Mucosa of descending colon (tissue), 3 donors: Measurements from ENCODE around the gene CAPG. TPM values are rescaled to one million over a fixed set of nuclear protein-coding genes. Genes with fewer than 3 reads are reported as not detected.
A peak's percentile ranks its signal among the peaks of the same experiment; 100 is the strongest.

ENCODE experiments used
- ATAC-seq: fragments of 200-7000 bp; cut with Tn5 transposase; one replicate; pipeline ENCODE4 v1.9.1; 2020; ENCODE audit warnings: mild to moderate bottlenecking, moderate library complexity
- DNase-seq, 3 donors: peaks; one replicate each; pipeline ENCODE4 v3.0.0-alpha.2; 2020
- H3K36me3 ChIP-seq: fragments of 200-600 bp; one replicate; pipeline ENCODE4 v1.8.0; 2021; ENCODE audit warnings: low read depth, mild to moderate bottlenecking
- H3K4me1 ChIP-seq: fragments of 200-600 bp; one replicate; pipeline ENCODE4 v1.8.0; 2021; ENCODE audit warnings: low read depth, mild to moderate bottlenecking
- H3K4me3 ChIP-seq: fragments of 200-600 bp; one replicate; pipeline ENCODE4 v1.8.0; 2021; ENCODE audit warnings: mild to moderate bottlenecking
- H3K9me3 ChIP-seq: fragments of 200-600 bp; one replicate; pipeline ENCODE4 v1.8.0; 2021; ENCODE audit warnings: mild to moderate bottlenecking
- intact Hi-C, 2 donors: fragments of 100-400 bp; cut with DNase I in 1 of 2; cut with micrococcal nuclease in 1 of 2; formaldehyde crosslinking; loops; one replicate each; pipeline versions ENCODE4 v1.11.0 to v1.11.1; 2022; cut with DNase I, micrococcal nuclease
- long read RNA-seq, 2 donors: library from polyadenylated mRNA; unstranded; transcript quantifications; one replicate each; pipeline ENCODE4 v2.0.0, GENCODE V29; 2019 to 2021
- total RNA-seq, 3 donors: library from RNA; stranded (reverse); fragmentation: NEBNext Ultra II Directional in 2 of 3; extraction: Animal tissue kit (Norgen Biotek cat#: 25700) in 2 of 3; gene quantifications; one replicate each; pipeline versions ENCODE4 v1.2.1 to v1.2.4, GENCODE V29; 2021 to 2023
- TF ChIP-seq, protein P1 (sequence below): fragments of 200-600 bp; IDR thresholded peaks from one replicate; pipeline ENCODE4 v1.8.0; 2022; ENCODE audit warnings: antibody characterized with exemption, mild to moderate bottlenecking
- donor health status: DM: no; HTN: no; CAD: no; lungs with moderate emphysema.
- donor health status: DM: no; HTN: no; CAD: no.
- donor health status: DM: no; HTN: yes; CAD: no.

Gene CAPG, protein sequence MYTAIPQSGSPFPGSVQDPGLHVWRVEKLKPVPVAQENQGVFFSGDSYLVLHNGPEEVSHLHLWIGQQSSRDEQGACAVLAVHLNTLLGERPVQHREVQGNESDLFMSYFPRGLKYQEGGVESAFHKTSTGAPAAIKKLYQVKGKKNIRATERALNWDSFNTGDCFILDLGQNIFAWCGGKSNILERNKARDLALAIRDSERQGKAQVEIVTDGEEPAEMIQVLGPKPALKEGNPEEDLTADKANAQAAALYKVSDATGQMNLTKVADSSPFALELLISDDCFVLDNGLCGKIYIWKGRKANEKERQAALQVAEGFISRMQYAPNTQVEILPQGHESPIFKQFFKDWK
- 100 to 1,000 TPM in 1 of 3 donors, 10 to 100 TPM in 2; 46.3 to 103 (median 71.2) TPM for total RNA-seq
- long read RNA-seq, donor 1, transcript CAPG-201 (10 exons, 1,442 nt) = major isoform, 19 of 46 reads
- long read RNA-seq, donor 1, transcript CAPG-204 (10 exons, 1,151 nt) = minor isoform, 15 of 46 reads
- long read RNA-seq, donor 1, partial matches to known transcripts = 6 of 46 reads
- long read RNA-seq, donor 1, other reads (novel, unspliced or antisense) = 6 of 46 reads
- long read RNA-seq, donor 2, transcript CAPG-204 (10 exons, 1,151 nt) = major isoform, 32 of 64 reads
- long read RNA-seq, donor 2, transcript CAPG-201 (10 exons, 1,442 nt) = minor isoform, 25 of 64 reads
- long read RNA-seq, donor 2, partial matches to known transcripts = 5 of 64 reads
- long read RNA-seq, donor 2, other reads (novel, unspliced or antisense) = 2 of 64 reads

GRCh38 chr2:85409845-85410583 lies at the start of gene CAPG:
Gene CAPG (minus strand): TSS chr2:85410366. CDS start chr2:85402145, 8,221 bp downstream.
- Histone ChIP-seq H3K4me1 (peaks cover 37% of the 10 kb centered on the region), H3K36me3 (no peaks in the 10 kb centered on the region), H3K4me3 (no peak within 1 kb of the TSS), H3K9me3 (no peaks in the 10 kb centered on the region)
- intact Hi-C loops = no loop called here
- DNase-seq (peak; percentile 95 to 96 (median 95)), ATAC-seq (peak; percentile 88)
- TF ChIP-seq, protein P1, sequence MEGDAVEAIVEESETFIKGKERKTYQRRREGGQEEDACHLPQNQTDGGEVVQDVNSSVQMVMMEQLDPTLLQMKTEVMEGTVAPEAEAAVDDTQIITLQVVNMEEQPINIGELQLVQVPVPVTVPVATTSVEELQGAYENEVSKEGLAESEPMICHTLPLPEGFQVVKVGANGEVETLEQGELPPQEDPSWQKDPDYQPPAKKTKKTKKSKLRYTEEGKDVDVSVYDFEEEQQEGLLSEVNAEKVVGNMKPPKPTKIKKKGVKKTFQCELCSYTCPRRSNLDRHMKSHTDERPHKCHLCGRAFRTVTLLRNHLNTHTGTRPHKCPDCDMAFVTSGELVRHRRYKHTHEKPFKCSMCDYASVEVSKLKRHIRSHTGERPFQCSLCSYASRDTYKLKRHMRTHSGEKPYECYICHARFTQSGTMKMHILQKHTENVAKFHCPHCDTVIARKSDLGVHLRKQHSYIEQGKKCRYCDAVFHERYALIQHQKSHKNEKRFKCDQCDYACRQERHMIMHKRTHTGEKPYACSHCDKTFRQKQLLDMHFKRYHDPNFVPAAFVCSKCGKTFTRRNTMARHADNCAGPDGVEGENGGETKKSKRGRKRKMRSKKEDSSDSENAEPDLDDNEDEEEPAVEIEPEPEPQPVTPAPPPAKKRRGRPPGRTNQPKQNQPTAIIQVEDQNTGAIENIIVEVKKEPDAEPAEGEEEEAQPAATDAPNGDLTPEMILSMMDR = no peak

GRCh38 chr2:85459771-85460170 lies 49.6 kb upstream of the CAPG start:
- TF ChIP-seq, protein P1 = no peak
- Histone ChIP-seq H3K4me3 (no peak overlapping the region), H3K4me1 (peaks cover 6% of the 10 kb centered on the region), H3K36me3 (no peaks in the 10 kb centered on the region), H3K9me3 (no peaks in the 10 kb centered on the region)
- ATAC-seq (no peak), DNase-seq (no peak)
- intact Hi-C loops = no loop called here

DNA sequence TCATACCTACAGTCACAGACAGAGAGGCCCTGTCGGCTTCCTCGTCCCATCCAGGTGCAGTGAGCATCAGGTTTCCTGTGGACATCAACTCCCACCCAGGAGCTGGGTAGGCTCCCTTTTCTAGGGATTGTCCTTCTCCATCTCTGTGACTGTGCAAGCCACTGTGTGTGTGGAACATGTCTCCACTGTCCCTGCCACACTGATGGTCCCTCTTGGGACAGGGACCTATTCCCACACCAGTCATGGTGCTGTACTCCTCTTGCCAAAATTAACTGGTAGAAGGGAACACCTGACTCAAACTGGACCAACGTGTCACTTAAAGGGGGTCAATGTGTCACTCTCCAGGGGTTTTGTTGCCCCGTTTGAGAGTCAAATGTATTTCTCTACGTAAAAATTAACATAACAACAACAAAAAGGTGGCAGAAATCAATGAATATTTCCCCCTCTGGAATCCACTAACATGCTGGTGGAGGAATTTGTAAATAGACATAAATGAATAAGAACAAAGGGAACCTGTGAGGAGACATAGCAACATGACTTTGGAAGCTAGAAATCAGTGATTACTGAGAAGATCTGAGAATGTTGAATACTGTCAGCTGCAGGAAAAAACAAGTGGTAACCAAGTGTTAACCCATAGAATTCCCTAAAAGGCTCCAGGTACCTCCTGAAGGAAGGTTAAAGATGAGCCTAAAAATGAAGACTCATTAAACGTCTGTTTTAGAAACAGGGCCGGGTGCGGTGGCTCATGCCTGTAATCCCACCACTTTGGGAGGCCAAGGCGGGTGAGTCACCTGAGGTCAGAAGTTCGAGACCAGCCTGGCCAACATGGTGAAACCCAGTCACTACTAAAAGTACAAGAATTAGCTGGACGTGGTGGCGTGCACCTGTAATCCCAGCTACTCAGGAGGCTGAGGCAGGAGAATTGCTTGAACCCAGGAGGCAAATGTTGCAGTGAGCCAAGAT lies 48.7 kb upstream of the CAPG start:
- H3K9me3 ChIP-seq = no peaks in the 10 kb centered on the region
- no peaks in the 10 kb centered on the region for H3K36me3 ChIP-seq
- TF ChIP-seq, protein P1 = no peak
- ATAC-seq (no peak), DNase-seq (no peak)
- H3K4me1 ChIP-seq = peaks cover 6% of the 10 kb centered on the region
- no peak overlapping the region for H3K4me3 ChIP-seq
- intact Hi-C loops = no loop called here

DNA sequence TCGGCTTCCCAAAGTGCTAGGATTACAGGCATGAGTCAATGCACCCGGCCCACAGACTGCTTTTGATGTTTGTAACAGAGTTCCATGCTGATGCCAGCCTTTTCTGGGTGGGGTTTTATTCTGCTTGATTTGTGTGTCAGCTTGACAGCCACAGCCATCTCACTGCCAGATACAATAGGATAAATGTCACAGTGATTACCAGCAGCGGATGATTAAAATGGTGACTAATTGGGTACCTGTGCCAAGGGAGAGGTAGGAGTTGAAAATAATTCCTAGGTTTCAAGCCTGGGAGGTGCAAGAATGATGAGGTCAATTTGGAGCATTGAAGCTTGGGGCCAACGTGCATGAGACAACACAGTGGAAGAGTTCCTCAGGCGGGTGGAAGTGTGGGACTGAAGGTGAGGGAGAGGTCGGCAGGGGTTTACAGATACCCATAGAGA lies 47.7 kb upstream of the CAPG start:
- Histone ChIP-seq H3K4me1 (peaks cover 6% of the 10 kb centered on the region), H3K4me3 (no peak overlapping the region), H3K9me3 (no peaks in the 10 kb centered on the region), H3K36me3 (no peaks in the 10 kb centered on the region)
- DNase-seq (peak in 1 of 3 donors; percentile 59), ATAC-seq (peak; percentile 85)
- intact Hi-C loops = no loop called here
- TF ChIP-seq, protein P1 = no peak
